K562 (cell line): Measurements from ENCODE around the gene CHCHD1.

Experiments
- ARNT ChIP-seq, 2 experiments: fragments of 450-650 bp; IDR thresholded peaks; 2 replicates each; pipeline ENCODE4 v1.6.1; 2016; ENCODE audit warnings: mild to moderate bottlenecking in 1 of 2
- CTCF ChIP-seq, 3 experiments: IDR thresholded peaks in 2 of 3; conservative IDR thresholded peaks in 1 of 3; 2 replicates each; pipeline ENCODE4 v1.5.1; 2011 to 2012; ENCODE audit warnings: low read length in 3 of 3, mild to moderate bottlenecking in 3 of 3, control low read depth in 2 of 3, improper control_type of control experiment in 1 of 3, inconsistent platforms in 1 of 3, low read depth in 1 of 3, mixed read lengths in 1 of 3, moderate library complexity in 1 of 3; ENCODE audit not compliant: insufficient read depth in 2 of 3
- FOXM1 ChIP-seq, 2 experiments: fragments of 450-650 bp in 1 of 2; sonication (generic) in 1 of 2; formaldehyde crosslinking in 1 of 2; IDR thresholded peaks; 2 replicates each; pipeline versions ENCODE4 v1.6.1 to v1.9.0; 2017 to 2022; ENCODE audit warnings: low read depth in 2 of 2, mild to moderate bottlenecking in 2 of 2, missing genetic modification reagents in 1 of 2, moderate library complexity in 1 of 2
- PCBP2 ChIP-seq: fragments of 200-400 bp; formaldehyde crosslinking; IDR thresholded peaks from 2 replicates; pipeline ENCODE4 v1.6.1; 2018; ENCODE audit warnings: low read length, low read depth, mild to moderate bottlenecking, moderate library complexity; ENCODE audit not compliant: poor library complexity, severe bottlenecking
- POLR2A ChIP-seq: fragments of 450-650 bp; conservative IDR thresholded peaks from 2 replicates; pipeline ENCODE4 v1.6.1; 2016
- SMC3 ChIP-seq: conservative IDR thresholded peaks from 2 replicates; pipeline ENCODE4 v1.6.1; 2011; ENCODE audit warnings: low read depth, low read length, improper control_type of control experiment; ENCODE audit not compliant: insufficient read depth
- YY1 ChIP-seq, 3 experiments: IDR thresholded peaks; 2 replicates each; pipeline ENCODE4 v1.6.1; 2011; ENCODE audit warnings: low read length in 2 of 3, mild to moderate bottlenecking in 2 of 3, moderate library complexity in 2 of 3, borderline replicate concordance in 1 of 3, control low read depth in 1 of 3, low read depth in 1 of 3; ENCODE audit not compliant: insufficient read depth in 3 of 3, insufficient replicate concordance in 2 of 3, control insufficient read depth in 1 of 3, insufficient read length in 1 of 3; ENCODE audit errors: extremely low read depth in 1 of 3
- ZBTB33 ChIP-seq: sonication (generic); formaldehyde crosslinking; IDR thresholded peaks from 2 replicates; pipeline ENCODE4 v1.8.1; 2023; ENCODE audit warnings: mild to moderate bottlenecking, missing genetic modification reagents
- ZBTB8A ChIP-seq: fragments of 450-650 bp; IDR thresholded peaks from 2 replicates; pipeline ENCODE4 v1.6.1; 2018; ENCODE audit warnings: mild to moderate bottlenecking, moderate library complexity; ENCODE audit not compliant: partially characterized antibody
- ZFP36 ChIP-seq: fragments of 150-350 bp; IDR thresholded peaks from 2 replicates; pipeline ENCODE4 v1.6.1; 2018; ENCODE audit warnings: low read length, low read depth; ENCODE audit not compliant: partially characterized antibody
- ZNF133 ChIP-seq: fragments of 250-450 bp; sonication (Bioruptor Pico); IDR thresholded peaks from 2 replicates; pipeline ENCODE4 v1.4.0; 2020; ENCODE audit warnings: mild to moderate bottlenecking
- ZNF140 ChIP-seq: fragments of 250-450 bp; sonication (Bioruptor Pico); IDR thresholded peaks from 2 replicates; pipeline ENCODE4 v1.8.0; 2021; ENCODE audit warnings: moderate library complexity, mild to moderate bottlenecking, inconsistent platforms

- TF ChIP-seq FOXM1 (IDR thresholded peaks at IDR 0.05; ENCODE audit: low read depth) (no peak), FOXM1 (CRISPR knock-in tag; IDR thresholded peaks at IDR 0.05; ENCODE audit: low read depth) (no peak), ZNF140 (CRISPR knock-in tag) (no peak), YY1 (IDR thresholded peaks at IDR 0.05; ENCODE audit: borderline replicate concordance in 1 of 3, control insufficient read depth in 1 of 3, extremely low read depth in 1 of 3, insufficient read depth in 3 of 3, insufficient read length in 1 of 3, insufficient replicate concordance in 2 of 3, low read depth in 1 of 3, low read length in 2 of 3) (no peak), CTCF (IDR thresholded peaks at IDR 0.05 in 2 of 3, conservative IDR thresholded peaks at IDR 0.05 in 1 of 3; ENCODE audit: insufficient read depth in 2 of 3, low read depth in 1 of 3, low read length in 3 of 3) (no peak), ZNF133 (no peak), ZBTB8A (no peak), ZBTB33 (no peak), ARNT (IDR thresholded peaks at IDR 0.05) (no peak), PCBP2 (no peak), ZFP36 (no peak), POLR2A (0 out of 2 replicates have a peak, but pooled peaks have one; percentile 8), SMC3 (no peak)
Observed at GRCh38 chr10:73779539-73780197, 2.2 kb upstream of the CHCHD1 start.
